HCT116 (cell line): ENCODE measurements around the gene CPN2. TPM values are rescaled to one million over a fixed set of nuclear protein-coding genes. Genes with fewer than 3 reads are reported as not detected.

Experiments
- ATAC-seq: fragments of 200-7000 bp; cut with Tn5 transposase; 2 replicates; pipeline ENCODE4 v1.9.1; 2020; ENCODE audit warnings: mild to moderate bottlenecking, moderate library complexity
- BruUV-seq: library from RNA; stranded (reverse); fragments of 400-500 nt; replicated peaks from 2 replicates; lab custom pipeline; 2021; lab: Mats Ljungman, UMichigan
- CTCF ChIA-PET: fragments of 300-600 bp; sonication (Branson Sonifier 250); formaldehyde crosslinking; loops from one replicate; lab custom pipeline; 2021; ENCODE audit warnings: antibody characterized with exemption; lab: Charles Lee
- POLR2A ChIA-PET: fragments of 300-600, 350-600 bp; sonication (Branson Sonifier 250); formaldehyde crosslinking; loops from one replicate; lab custom pipeline; 2021; ENCODE audit warnings: antibody characterized with exemption; lab: Charles Lee
- RAD21 ChIA-PET, 2 experiments: fragments of 300-600 bp; sonication (Branson Sonifier 250); formaldehyde crosslinking; loops; one replicate each; lab custom pipeline; 2023; ENCODE audit warnings: low total read pairs in 2 of 2; ENCODE audit not compliant: uncharacterized antibody in 2 of 2, unreplicated experiment in 2 of 2, low non-redundant PET in 1 of 2; lab: Charles Lee
- DNase-seq: peaks from one replicate; pipeline ENCODE4 v3.0.0-alpha.2; 2010; ENCODE audit warnings: low read depth, low spot score
- H2AFZ ChIP-seq: fragments of 200-600 bp; shearing (Covaris generic), sonication (generic); 2 replicates; pipeline ENCODE4 v1.6.1; 2017; ENCODE audit warnings: low read depth, mixed run types, mixed read lengths, antibody characterized with exemption, low read length; ENCODE audit not compliant: poor library complexity, severe bottlenecking
- H3K27ac ChIP-seq: 2 replicates; pipeline ENCODE4 v1.5.1; 2012; ENCODE audit warnings: low read depth, low read length
- H3K27me3 ChIP-seq: fragments of 200-600 bp; sonication (generic); 2 replicates; pipeline ENCODE4 v1.6.1; 2016; ENCODE audit warnings: mixed run types, low read length, mixed read lengths; ENCODE audit not compliant: insufficient read depth
- H3K36me3 ChIP-seq, 2 experiments: fragments of 200-500 bp in 1 of 2; fragments of 200-600 bp in 1 of 2; sonication (Bioruptor generic) in 1 of 2; sonication (generic) in 1 of 2; 2 replicates each; pipeline versions ENCODE4 v1.5.1 to v1.6.1; 2014 to 2016; ENCODE audit warnings: low read length in 2 of 2, inconsistent platforms in 1 of 2, mixed read lengths in 1 of 2, mixed run types in 1 of 2; ENCODE audit not compliant: insufficient read depth in 2 of 2, control insufficient read depth in 1 of 2
- H3K4me1 ChIP-seq, 2 experiments: fragments of 200-600 bp in 1 of 2; sonication (generic) in 1 of 2; 2 replicates each; pipeline versions ENCODE4 v1.5.1 to v1.6.1; 2012 to 2017; ENCODE audit warnings: low read length in 2 of 2, inconsistent platforms in 1 of 2, mild to moderate bottlenecking in 1 of 2, mixed read lengths in 1 of 2, mixed run types in 1 of 2, moderate library complexity in 1 of 2; ENCODE audit not compliant: insufficient read depth in 2 of 2, control insufficient read depth in 1 of 2
- H3K4me2 ChIP-seq: fragments of 200-600 bp; sonication (generic); 2 replicates; pipeline ENCODE4 v1.6.1; 2017; ENCODE audit warnings: mixed run types, low read length, mixed read lengths
- H3K4me3 ChIP-seq, 2 experiments: fragments of 200-600 bp in 1 of 2; sonication (generic) in 1 of 2; replicated peaks in 1 of 2; 2 replicates each; pipeline ENCODE4 v1.5.1; 2011 to 2016; ENCODE audit warnings: low read length in 2 of 2, control low read depth in 1 of 2, low read depth in 1 of 2, mild to moderate bottlenecking in 1 of 2, mixed read lengths in 1 of 2, mixed run types in 1 of 2
- H3K79me2 ChIP-seq: fragments of 200-600 bp; sonication (generic); 2 replicates; pipeline ENCODE4 v1.6.1; 2017; ENCODE audit warnings: mild to moderate bottlenecking, mixed run types, low read length, moderate library complexity, mixed read lengths; ENCODE audit not compliant: insufficient read depth
- H3K9ac ChIP-seq: fragments of 200-600 bp; sonication (generic); 2 replicates; pipeline ENCODE4 v1.6.1; 2016; ENCODE audit warnings: low read length, mixed read lengths
- H3K9me2 ChIP-seq: fragments of 200-600 bp; sonication (generic), shearing (Covaris generic); 2 replicates; pipeline ENCODE4 v1.6.1; 2017; ENCODE audit warnings: mixed run types, mild to moderate bottlenecking, moderate library complexity; ENCODE audit not compliant: insufficient read depth
- H3K9me3 ChIP-seq, 2 experiments: fragments of 200-500 bp in 1 of 2; fragments of 200-600 bp in 1 of 2; sonication (Bioruptor generic) in 1 of 2; sonication (generic) in 1 of 2; 2 replicates each; pipeline ENCODE4 v1.6.1; 2014 to 2017; ENCODE audit warnings: low read length in 2 of 2, mixed read lengths in 2 of 2, inconsistent platforms in 1 of 2, low read depth in 1 of 2, mild to moderate bottlenecking in 1 of 2, mixed run types in 1 of 2, moderate library complexity in 1 of 2; ENCODE audit not compliant: control insufficient read depth in 1 of 2, insufficient read depth in 1 of 2
- H4K20me1 ChIP-seq: fragments of 200-600 bp; sonication (generic), shearing (Covaris generic); 2 replicates; pipeline ENCODE4 v1.6.1; 2017; ENCODE audit warnings: mixed run types, mild to moderate bottlenecking, moderate library complexity; ENCODE audit not compliant: insufficient read depth
- CTCF ChIP-seq, 3 experiments: fragments of 200-600 bp in 1 of 3; sonication (generic) in 1 of 3; IDR thresholded peaks in 2 of 3; conservative IDR thresholded peaks in 1 of 3; 2 replicates each; pipeline ENCODE4 v1.5.1; 2012 to 2017; ENCODE audit warnings: low read depth in 2 of 3, low read length in 2 of 3, antibody characterized with exemption in 1 of 3, borderline replicate concordance in 1 of 3, control low read depth in 1 of 3, mild to moderate bottlenecking in 1 of 3, mixed read lengths in 1 of 3, mixed run types in 1 of 3, moderate library complexity in 1 of 3; ENCODE audit not compliant: insufficient read depth in 1 of 3
- EGR1 ChIP-seq: IDR thresholded peaks from 2 replicates; pipeline ENCODE4 v1.6.1; 2012; ENCODE audit warnings: low read depth
- EZH2phosphoT487 ChIP-seq: fragments of 200-600 bp; IDR thresholded peaks from 2 replicates; pipeline ENCODE4 v1.6.1; 2018; ENCODE audit warnings: antibody characterized with exemption, borderline replicate concordance
- FOSL1 ChIP-seq: IDR thresholded peaks from 2 replicates; pipeline ENCODE4 v1.6.1; 2012; ENCODE audit warnings: low read depth
- JUND ChIP-seq: IDR thresholded peaks from 2 replicates; pipeline ENCODE4 v1.6.1; 2012
- REST ChIP-seq: IDR thresholded peaks from 2 replicates; pipeline ENCODE4 v1.6.1; 2012; ENCODE audit warnings: low read depth
- SIN3A ChIP-seq: IDR thresholded peaks from 2 replicates; pipeline ENCODE4 v1.6.1; 2012; ENCODE audit warnings: low read depth
- SRF ChIP-seq: IDR thresholded peaks from 2 replicates; pipeline ENCODE4 v1.6.1; 2012; ENCODE audit warnings: low read depth
- TCF7L2 ChIP-seq: IDR thresholded peaks from 2 replicates; pipeline ENCODE4 v1.7.0; 2011; ENCODE audit warnings: borderline replicate concordance, inconsistent platforms; ENCODE audit not compliant: insufficient read depth, insufficient read length; ENCODE audit errors: extremely low read depth
- ZNF274 ChIP-seq: fragments of 200-500 bp; sonication (Bioruptor generic); IDR thresholded peaks from 2 replicates; pipeline ENCODE4 v1.6.1; 2014; ENCODE audit warnings: mild to moderate bottlenecking, low read depth, low read length, inconsistent platforms
- intact Hi-C: fragments of 100-400 bp; cut with micrococcal nuclease; formaldehyde crosslinking; loops from 2 replicates; pipeline ENCODE4 v1.10.0; 2022
- total RNA-seq: library from RNA; stranded (reverse); gene quantifications from one replicate; pipeline ENCODE4 v1.2.1, GENCODE V29; 2021; ENCODE audit not compliant: unreplicated experiment
- TF ChIP-seq, protein P1 (sequence below): IDR thresholded peaks from 2 replicates; pipeline ENCODE4 v1.6.1; 2012

Gene CPN2
- total RNA-seq, 1 experiment from 2014 or later, result not detected

GRCh38 chr3:194399166-194399565 lies 48.0 kb upstream of the CPN2 start, which contains the start of gene GP5:
Gene GP5 (minus strand): TSS chr3:194399266. CDS start chr3:194398282, 984 bp downstream.
- H3K9me3 ChIP-seq, result no peaks in the 10 kb centered on the region
- H3K27me3 ChIP-seq, result no peaks in the 10 kb centered on the region
- H3K9ac ChIP-seq, result no peak within 1 kb of the TSS
- no peaks in the 10 kb centered on the region for H3K9me2 ChIP-seq
- H3K4me3 ChIP-seq, result no peak within 1 kb of the TSS
- H2AFZ ChIP-seq, result no peak within 1 kb of the TSS
- H3K79me2 ChIP-seq, result no peaks in the 10 kb centered on the region
- 0 out of 4 replicates have a peak, but pooled peaks cover 0 to 2% of the 10 kb centered on the region in 2 experiments for H3K36me3 ChIP-seq
- H3K27ac ChIP-seq, result no peak within 1 kb of the TSS
- BruUV-seq, result no TSS peak
- CTCF ChIA-PET, result no interaction called here
- no peak for DNase-seq
- intact Hi-C loops, result no loop called here
- POLR2A ChIA-PET, result no interaction called here
- no peaks in the 10 kb centered on the region; a peak in 1 of 4 replicates for H3K4me1 ChIP-seq
- RAD21 ChIA-PET, result interaction anchor here in 1 of 2 experiments (0.7 kb wide), 1 partner anchor 183 kb away, joined by 3 read pairs; no protein-coding TSS in a partner anchor
- ATAC-seq, result no peak
- TF ChIP-seq FOSL1, result no peak
- no peak for TF ChIP-seq EGR1
- no peak for TF ChIP-seq REST
- TF ChIP-seq, protein P1, sequence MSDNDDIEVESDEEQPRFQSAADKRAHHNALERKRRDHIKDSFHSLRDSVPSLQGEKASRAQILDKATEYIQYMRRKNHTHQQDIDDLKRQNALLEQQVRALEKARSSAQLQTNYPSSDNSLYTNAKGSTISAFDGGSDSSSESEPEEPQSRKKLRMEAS, result no peak
- TF ChIP-seq TCF7L2, result no peak
- TF ChIP-seq JUND, result no peak
- no peak for TF ChIP-seq EZH2phosphoT487
- TF ChIP-seq CTCF (IDR thresholded peaks at IDR 0.05 in 2 of 3, conservative IDR thresholded peaks at IDR 0.05 in 1 of 3; ENCODE audit: borderline replicate concordance in 1 of 3, insufficient read depth in 1 of 3, low read depth in 2 of 3, low read length in 2 of 3), result no peak
- TF ChIP-seq SRF, result no peak
- TF ChIP-seq ZNF274, result no peak
- TF ChIP-seq SIN3A, result no peak
- TF ChIP-seq, all 23 proteins: peak for 0
- no peak within 1 kb of the TSS for H3K4me2 ChIP-seq
- H4K20me1 ChIP-seq, result no peaks in the 10 kb centered on the region
